HEK293 (cell line): ENCODE results near the gene ZNF468.
"Not testable (repeated sequence)": the region's sequence is repeated elsewhere in the genome, so short reads cannot be mapped to it uniquely, and the experiment has no call there.

Experiments
- CTCF ChIP-seq: fragments of 450-650 bp; formaldehyde crosslinking; IDR thresholded peaks from 2 replicates; pipeline ENCODE4 v1.5.1; 2016; ENCODE audit warnings: missing biosample characterization, missing genetic modification characterization
- OSR2 ChIP-seq: fragments of 450-650 bp; formaldehyde crosslinking; IDR thresholded peaks from 2 replicates; pipeline ENCODE4 v1.5.1; 2016; ENCODE audit warnings: missing biosample characterization, missing genetic modification characterization
- ZNF24 ChIP-seq: fragments of 450-650 bp; formaldehyde crosslinking; IDR thresholded peaks from 2 replicates; pipeline ENCODE4 v1.5.1; 2016; ENCODE audit warnings: missing biosample characterization, missing genetic modification characterization
- ZNF558 ChIP-seq: fragments of 450-650 bp; formaldehyde crosslinking; IDR thresholded peaks from 2 replicates; pipeline ENCODE4 v1.5.1; 2016; ENCODE audit warnings: missing biosample characterization, missing genetic modification characterization
- ZNF621 ChIP-seq: fragments of 450-650 bp; formaldehyde crosslinking; IDR thresholded peaks from 2 replicates; pipeline ENCODE4 v1.5.1; 2017; ENCODE audit warnings: missing biosample characterization, missing genetic modification characterization
- ZNF658 ChIP-seq: fragments of 450-650 bp; formaldehyde crosslinking; IDR thresholded peaks from 2 replicates; pipeline ENCODE4; 2016; ENCODE audit warnings: missing biosample characterization, missing genetic modification characterization

- not testable (repeated sequence) for TF ChIP-seq ZNF621 (tag by site-specific recombination); ZNF658 (tag by site-specific recombination); CTCF (tag by site-specific recombination); OSR2 (tag by site-specific recombination); ZNF558 (tag by site-specific recombination); ZNF24
Measured at GRCh38 chr19:52799950-52800640, 57.3 kb downstream of the ZNF468 start.
